ENCODE results near the gene CAST.

GRCh38 chr5:96729156-96729555 is 67.0 kb downstream of the CAST start:
- TF ChIP-seq CTCF (conservative IDR thresholded peaks at IDR 0.05; ENCODE audit: low read length) (peak; percentile 72), EZH2phosphoT487 (IDR thresholded peaks at IDR 0.05; ENCODE audit: borderline replicate concordance, low read depth, low read length) (no peak)

Measured in OCI-LY7 (cell line).